ENCODE measurements around the gene TATDN3.
"Not testable (repeated sequence)": the region's sequence is repeated elsewhere in the genome, so short reads cannot be mapped to it uniquely, and the experiment has no call there.

Gene TATDN3

GRCh38 chr1:212860713-212861581 is 69.3 kb downstream of the TATDN3 start:
- Histone ChIP-seq H3K4me2 (ENCODE audit: low read length) (peak overlapping the region; percentile 4; the same call in 1 of the 2 replicates), H2AFZ (ENCODE audit: low read depth, low read length) (no peak overlapping the region), H3K79me2 (ENCODE audit: low read length) (peaks cover 91% of the 10 kb centered on the region), H3K27ac (ENCODE audit: low read length) (no peak overlapping the region), H3K36me3 (replicated peaks; ENCODE audit: low read depth, low read length) (peaks cover 52% of the 10 kb centered on the region), H3K4me1 (ENCODE audit: low read length) (peaks cover 50% of the 10 kb centered on the region), H4K20me1 (ENCODE audit: insufficient read depth, low read length) (peaks cover 27% of the 10 kb centered on the region), H3K27me3 (ENCODE audit: low read depth, low read length) (no peaks in the 10 kb centered on the region), H3K4me3 (ENCODE audit: low read length) (peak overlapping the region; percentile 83; the same call in 1 of the 2 replicates), H3K9me3 (ENCODE audit: insufficient read depth, low read length) (0 out of 2 replicates have a peak, but pooled peaks cover 4% of the 10 kb centered on the region), H3K9ac (ENCODE audit: low read length) (no peak overlapping the region)
- no peak for TF ChIP-seq CTCF (IDR thresholded peaks at IDR 0.05; ENCODE audit: low read depth, low read length)
- TF ChIP-seq EZH2phosphoT487 (IDR thresholded peaks at IDR 0.05; ENCODE audit: low read depth): no peak

- H3K36me3 ChIP-seq (replicated peaks; ENCODE audit: low read depth, low read length): peaks cover 62% of the 10 kb centered on the region
- no peak overlapping the region for H3K4me3 ChIP-seq (ENCODE audit: low read length)
- TF ChIP-seq CTCF (IDR thresholded peaks at IDR 0.05; ENCODE audit: low read depth, low read length): no peak
- no peak for TF ChIP-seq EZH2phosphoT487 (IDR thresholded peaks at IDR 0.05; ENCODE audit: low read depth)
- H3K4me2 ChIP-seq (ENCODE audit: low read length): no peak overlapping the region
- no peaks in the 10 kb centered on the region for H3K27me3 ChIP-seq (ENCODE audit: low read depth, low read length)
- H2AFZ ChIP-seq (ENCODE audit: low read depth, low read length): no peak overlapping the region
- peaks cover 96% of the 10 kb centered on the region for H3K79me2 ChIP-seq (ENCODE audit: low read length)
- no peak overlapping the region for H3K27ac ChIP-seq (ENCODE audit: low read length)
- H3K9ac ChIP-seq (ENCODE audit: low read length): no peak overlapping the region
- H3K9me3 ChIP-seq (ENCODE audit: insufficient read depth, low read length): 0 out of 2 replicates have a peak, but pooled peaks cover 4% of the 10 kb centered on the region
- H3K4me1 ChIP-seq (ENCODE audit: low read length): peaks cover 43% of the 10 kb centered on the region
- H4K20me1 ChIP-seq (ENCODE audit: insufficient read depth, low read length): peaks cover 27% of the 10 kb centered on the region
These were observed 70.5 kb downstream of the TATDN3 start for GRCh38 chr1:212862111-212862690.

- not testable (repeated sequence) for H3K27ac ChIP-seq (ENCODE audit: low read length); H3K9me3 ChIP-seq (ENCODE audit: insufficient read depth, low read length); H3K4me3 ChIP-seq (ENCODE audit: low read length); H3K9ac ChIP-seq (ENCODE audit: low read length); H3K27me3 ChIP-seq (ENCODE audit: low read depth, low read length); H2AFZ ChIP-seq (ENCODE audit: low read depth, low read length)
- peaks cover 87% of the 10 kb centered on the region for H3K79me2 ChIP-seq (ENCODE audit: low read length)
- H3K36me3 ChIP-seq (replicated peaks; ENCODE audit: low read depth, low read length): peaks cover 65% of the 10 kb centered on the region
- H3K4me1 ChIP-seq (ENCODE audit: low read length): peaks cover 42% of the 10 kb centered on the region
- H4K20me1 ChIP-seq (ENCODE audit: insufficient read depth, low read length): peaks cover 27% of the 10 kb centered on the region
- peak overlapping the region; percentile 23; the same call in 1 of the 2 replicates for H3K4me2 ChIP-seq (ENCODE audit: low read length)
These were observed 71.7 kb downstream of the TATDN3 start for GRCh38 chr1:212863345-212863744.

GRCh38 chr1:212864201-212864600 is 72.5 kb downstream of the TATDN3 start:
- Histone ChIP-seq H3K27ac (ENCODE audit: low read length) (peak overlapping the region; percentile 15), H4K20me1 (ENCODE audit: insufficient read depth, low read length) (peaks cover 27% of the 10 kb centered on the region), H3K4me1 (ENCODE audit: low read length) (peaks cover 37% of the 10 kb centered on the region), H3K4me3 (ENCODE audit: low read length) (no peak overlapping the region), H3K27me3 (ENCODE audit: low read depth, low read length) (no peaks in the 10 kb centered on the region), H3K79me2 (ENCODE audit: low read length) (peaks cover 83% of the 10 kb centered on the region), H3K9me3 (ENCODE audit: insufficient read depth, low read length) (0 out of 2 replicates have a peak, but pooled peaks cover 4% of the 10 kb centered on the region), H3K36me3 (replicated peaks; ENCODE audit: low read depth, low read length) (peaks cover 64% of the 10 kb centered on the region), H2AFZ (ENCODE audit: low read depth, low read length) (no peak overlapping the region), H3K9ac (ENCODE audit: low read length) (no peak overlapping the region), H3K4me2 (ENCODE audit: low read length) (peak overlapping the region; percentile 23)
- peak; percentile 33; the same call in 1 of the 2 replicates for TF ChIP-seq CTCF (IDR thresholded peaks at IDR 0.05; ENCODE audit: low read depth, low read length)
- no peak for TF ChIP-seq EZH2phosphoT487 (IDR thresholded peaks at IDR 0.05; ENCODE audit: low read depth)
